Neuronal stem cell (in vitro differentiated cells): ENCODE measurements around the gene C11orf21.

Experiments used
- DNase-seq: peaks from one replicate; pipeline ENCODE4 v3.0.0-alpha.2; 2013; ENCODE audit warnings: low spot score
- H2AFZ ChIP-seq: one replicate; pipeline ENCODE4 v1.6.1; 2013; ENCODE audit warnings: mild to moderate bottlenecking, low read length, inconsistent platforms
- H2AK5ac ChIP-seq: 2 replicates; pipeline ENCODE4 v1.6.1; 2013; ENCODE audit warnings: low read depth, mild to moderate bottlenecking, inconsistent platforms, low read length, moderate library complexity, mixed read lengths
- H2BK120ac ChIP-seq: 2 replicates; pipeline ENCODE4 v1.6.1; 2013; ENCODE audit warnings: low read depth, mild to moderate bottlenecking, inconsistent platforms, low read length, moderate library complexity, mixed read lengths
- H2BK12ac ChIP-seq: one replicate; pipeline ENCODE4 v1.6.1; 2013; ENCODE audit warnings: low read length, inconsistent platforms
- H2BK15ac ChIP-seq: 2 replicates; pipeline ENCODE4 v1.6.1; 2013; ENCODE audit warnings: mild to moderate bottlenecking, low read length, inconsistent platforms, mixed read lengths
- H2BK5ac ChIP-seq: one replicate; pipeline ENCODE4 v1.6.1; 2013; ENCODE audit warnings: inconsistent platforms, mild to moderate bottlenecking, low read length, moderate library complexity
- H3K14ac ChIP-seq: one replicate; pipeline ENCODE4 v1.6.1; 2013; ENCODE audit warnings: low read length, inconsistent platforms
- H3K18ac ChIP-seq: 2 replicates; pipeline ENCODE4 v1.6.1; 2013; ENCODE audit warnings: low read length, inconsistent platforms
- H3K23ac ChIP-seq: 2 replicates; pipeline ENCODE4 v1.6.1; 2013; ENCODE audit warnings: low read depth, mild to moderate bottlenecking, mixed read lengths, low read length, inconsistent platforms; ENCODE audit not compliant: poor library complexity
- H3K27ac ChIP-seq: replicated peaks from 3 replicates; pipeline ENCODE4 v1.5.1; 2013; ENCODE audit warnings: low read length, inconsistent platforms
- H3K27me3 ChIP-seq, 3 experiments: 2 replicates each; pipeline ENCODE4 v1.6.1; 2013; ENCODE audit warnings: low read length in 3 of 3, mild to moderate bottlenecking in 2 of 3, inconsistent platforms in 1 of 3, low read depth in 1 of 3, mixed read lengths in 1 of 3, moderate library complexity in 1 of 3; ENCODE audit not compliant: control insufficient read depth in 3 of 3, insufficient read depth in 3 of 3
- H3K36me3 ChIP-seq, 2 donors: replicated peaks in 1 of 2; 2 replicates each; pipeline ENCODE4 v1.6.1; 2013; ENCODE audit warnings: low read length in 2 of 2; ENCODE audit not compliant: control insufficient read depth in 2 of 2, insufficient read depth in 2 of 2
- H3K4ac ChIP-seq: 2 replicates; pipeline ENCODE4 v1.6.1; 2013; ENCODE audit warnings: inconsistent platforms, mild to moderate bottlenecking, low read length, moderate library complexity
- H3K4me1 ChIP-seq, 2 donors: 1 replicate in 1 of 2; 2 replicates in 1 of 2; pipeline ENCODE4 v1.6.1; 2013; ENCODE audit warnings: low read length in 2 of 2, low read depth in 1 of 2; ENCODE audit not compliant: control insufficient read depth in 2 of 2, insufficient read depth in 1 of 2
- H3K4me2 ChIP-seq: one replicate; pipeline ENCODE4 v1.6.1; 2013; ENCODE audit warnings: mild to moderate bottlenecking, low read length, inconsistent platforms; ENCODE audit not compliant: insufficient read depth, poor library complexity, severe bottlenecking
- H3K4me3 ChIP-seq, 2 donors: 2 replicates each; pipeline ENCODE4 v1.5.1; 2013; ENCODE audit warnings: low read length in 2 of 2, mild to moderate bottlenecking in 2 of 2, inconsistent platforms in 1 of 2, moderate library complexity in 1 of 2
- H3K79me1 ChIP-seq: one replicate; pipeline ENCODE4 v1.6.1; 2013; ENCODE audit warnings: low read depth, mild to moderate bottlenecking, inconsistent platforms, low read length, moderate library complexity
- H3K9ac ChIP-seq: one replicate; pipeline ENCODE4 v1.6.1; 2013; ENCODE audit warnings: mild to moderate bottlenecking, low read depth, low read length, inconsistent platforms; ENCODE audit not compliant: poor library complexity
- H3K9me3 ChIP-seq, 2 donors: replicated peaks in 1 of 2; 2 replicates each; pipeline versions ENCODE3 to v1.6.1; 2013; ENCODE audit warnings: low read length in 2 of 2, mild to moderate bottlenecking in 2 of 2, inconsistent platforms in 1 of 2, low read depth in 1 of 2, mixed read lengths in 1 of 2, moderate library complexity in 1 of 2; ENCODE audit not compliant: control insufficient read depth in 2 of 2, insufficient read depth in 1 of 2
- H4K8ac ChIP-seq: one replicate; pipeline ENCODE4 v1.6.1; 2013; ENCODE audit warnings: low read depth, mild to moderate bottlenecking, inconsistent platforms, low read length, moderate library complexity
- H4K91ac ChIP-seq: one replicate; pipeline ENCODE4 v1.6.1; 2013; ENCODE audit warnings: low read length, low read depth, mild to moderate bottlenecking, inconsistent platforms; ENCODE audit not compliant: poor library complexity
- WGBS, 2 donors: extraction: QIAGEN DNeasy Blood & Tissue Kit; methylation state at CpG; one replicate each; pipeline ENCODE4 v1.1.7; 2013; ENCODE audit warnings: missing lambda C conversion rate in 2 of 2, mixed read lengths in 1 of 2; ENCODE audit not compliant: insufficient read length in 2 of 2, insufficient replicate concordance in 1 of 2; ENCODE audit errors: extremely low coverage in 2 of 2; 5-methylcytosine and 5-hydroxymethylcytosine counted together

Gene C11orf21

DNA sequence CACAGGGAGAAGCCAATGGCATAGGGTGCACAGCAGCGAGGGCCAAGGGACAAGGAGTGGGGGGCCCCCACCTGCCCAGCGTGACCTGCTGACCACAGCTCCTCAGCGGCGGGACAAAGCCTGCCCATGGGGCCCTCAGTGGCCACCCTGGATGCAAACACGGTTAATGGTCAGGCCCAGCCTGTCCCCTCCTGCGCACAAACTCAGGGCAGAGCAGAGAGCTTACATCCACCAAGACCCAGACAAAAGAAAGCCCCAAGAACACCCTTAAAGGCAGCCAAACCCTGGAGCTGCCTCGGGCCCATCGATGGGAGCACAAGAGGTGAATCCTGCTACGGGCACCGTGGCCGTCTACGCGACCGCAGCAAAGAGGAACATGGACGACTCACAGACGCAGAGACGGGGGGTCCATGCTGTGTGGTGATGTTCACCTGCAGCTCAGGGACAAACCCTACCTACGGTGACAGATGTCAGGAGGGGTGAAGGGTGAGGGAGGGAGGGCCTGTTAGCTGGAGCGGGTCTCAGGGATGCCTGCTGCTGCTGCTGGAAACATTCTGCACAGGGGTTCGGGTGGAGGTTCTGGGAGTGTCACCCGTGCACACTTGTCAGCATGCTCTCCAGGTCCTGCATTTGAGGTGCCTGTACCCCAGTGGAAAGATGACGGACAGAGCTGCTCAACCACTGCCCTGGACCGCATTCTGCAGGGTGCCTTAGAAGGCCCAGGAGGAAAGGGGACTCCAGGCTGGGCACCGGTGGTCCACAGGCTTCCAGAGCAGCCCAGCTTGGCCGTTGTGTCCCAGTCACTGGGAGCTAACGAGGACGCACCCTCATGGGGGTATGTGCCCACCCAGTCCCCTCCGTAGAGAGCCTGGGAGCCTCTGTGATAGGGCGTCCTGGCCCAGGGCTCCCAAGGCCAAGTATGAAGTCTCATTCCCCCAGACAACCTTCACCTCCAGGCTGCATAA is 42.9 kb downstream of the C11orf21 start:
- no peak overlapping the region for H2BK120ac ChIP-seq
- no peak overlapping the region for H3K27ac ChIP-seq
- H2BK12ac ChIP-seq = peak overlapping the region; percentile 58
- H3K79me1 ChIP-seq = no peaks in the 10 kb centered on the region
- peak overlapping the region; percentile 21 for H3K9ac ChIP-seq
- H3K14ac ChIP-seq = peak overlapping the region; percentile 63
- no peak overlapping the region for H2BK15ac ChIP-seq
- peak overlapping the region; percentile 84 for H3K4ac ChIP-seq
- peak overlapping the region; percentile 65 for H3K18ac ChIP-seq
- no peak overlapping the region for H2BK5ac ChIP-seq
- H3K4me1 ChIP-seq = peaks cover 0 to 6% of the 10 kb centered on the region in 2 donors
- peaks cover 0 to 18% (median 0%) of the 10 kb centered on the region in 3 experiments for H3K27me3 ChIP-seq
- H3K23ac ChIP-seq = peak overlapping the region; percentile 55
- no peak overlapping the region for H3K4me3 ChIP-seq
- peaks cover 0 to 1% of the 10 kb centered on the region in 2 donors for H3K9me3 ChIP-seq
- no peak for DNase-seq
- H4K91ac ChIP-seq = no peak overlapping the region
- no CpG with 5 or more reads among the region's 29 CpGs for WGBS, 2 donors
- H4K8ac ChIP-seq = no peak overlapping the region
- H2AFZ ChIP-seq = no peak overlapping the region
- H2AK5ac ChIP-seq = peak overlapping the region; percentile 83
- H3K4me2 ChIP-seq = no peak overlapping the region
- H3K36me3 ChIP-seq = no peaks in the 10 kb centered on the region

DNA sequence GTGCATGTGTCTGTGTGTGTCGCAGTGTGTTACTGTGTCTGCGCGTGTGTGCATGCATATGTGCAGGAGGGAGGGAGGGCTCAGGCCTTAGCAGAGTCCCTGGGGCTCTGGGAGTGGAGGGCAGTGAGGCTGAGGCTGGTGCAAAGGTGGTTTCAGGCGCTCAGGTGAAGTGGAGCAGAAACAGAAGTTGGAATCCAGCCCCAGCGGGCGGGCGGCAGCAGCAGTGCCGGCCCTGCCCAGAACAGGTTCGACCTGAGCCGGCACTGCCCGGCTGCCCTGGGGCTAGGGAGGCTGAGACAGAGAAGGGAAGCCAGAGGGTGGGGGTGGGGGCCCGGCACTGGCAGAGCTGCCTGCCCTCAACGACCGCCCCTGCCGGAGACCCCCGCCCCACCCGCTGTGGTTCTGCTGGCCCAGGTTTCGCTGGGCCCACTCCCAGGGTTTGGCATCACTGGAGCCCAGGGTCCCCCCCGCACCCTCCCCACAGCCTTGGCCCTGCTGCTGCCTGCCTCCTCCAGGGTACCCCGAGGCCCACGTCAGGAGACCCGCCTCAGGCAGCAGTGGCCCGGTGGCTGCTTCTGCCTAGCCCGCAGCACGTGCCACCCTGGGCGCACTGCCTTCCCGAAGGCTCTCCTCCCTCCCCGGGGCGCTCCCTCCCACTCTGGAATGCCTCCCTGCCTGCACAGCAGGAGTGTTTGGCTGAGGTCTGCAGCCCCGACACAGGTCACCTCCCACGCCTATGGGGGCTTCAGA is 44.6 kb downstream of the C11orf21 start:
- H2BK5ac ChIP-seq = no peak overlapping the region
- no peaks in the 10 kb centered on the region for H3K36me3 ChIP-seq
- no peak overlapping the region for H2AFZ ChIP-seq
- H4K91ac ChIP-seq = no peak overlapping the region
- H3K9ac ChIP-seq = no peak overlapping the region
- WGBS, 2 donors = no CpG with 5 or more reads among the region's 31 CpGs
- H4K8ac ChIP-seq = no peak overlapping the region
- peak overlapping the region in 1 of 2 donors; percentile 8 for H3K4me3 ChIP-seq
- H3K79me1 ChIP-seq = no peaks in the 10 kb centered on the region
- H3K18ac ChIP-seq = peak overlapping the region; percentile 38
- no peak overlapping the region for H2BK120ac ChIP-seq
- no peak overlapping the region for H2BK15ac ChIP-seq
- no peak overlapping the region for H3K27ac ChIP-seq
- peak overlapping the region; percentile 38 for H3K14ac ChIP-seq
- no peak overlapping the region for H3K23ac ChIP-seq
- H3K4me2 ChIP-seq = no peak overlapping the region
- H2BK12ac ChIP-seq = no peak overlapping the region
- peaks cover 0 to 1% of the 10 kb centered on the region in 2 donors for H3K4me1 ChIP-seq
- H3K9me3 ChIP-seq = peaks cover 0 to 1% of the 10 kb centered on the region in 2 donors
- no peak overlapping the region for H3K4ac ChIP-seq
- peak overlapping the region; percentile 75 for H2AK5ac ChIP-seq
- no peak for DNase-seq
- peaks cover 0 to 8% (median 0%) of the 10 kb centered on the region in 3 experiments for H3K27me3 ChIP-seq

DNA sequence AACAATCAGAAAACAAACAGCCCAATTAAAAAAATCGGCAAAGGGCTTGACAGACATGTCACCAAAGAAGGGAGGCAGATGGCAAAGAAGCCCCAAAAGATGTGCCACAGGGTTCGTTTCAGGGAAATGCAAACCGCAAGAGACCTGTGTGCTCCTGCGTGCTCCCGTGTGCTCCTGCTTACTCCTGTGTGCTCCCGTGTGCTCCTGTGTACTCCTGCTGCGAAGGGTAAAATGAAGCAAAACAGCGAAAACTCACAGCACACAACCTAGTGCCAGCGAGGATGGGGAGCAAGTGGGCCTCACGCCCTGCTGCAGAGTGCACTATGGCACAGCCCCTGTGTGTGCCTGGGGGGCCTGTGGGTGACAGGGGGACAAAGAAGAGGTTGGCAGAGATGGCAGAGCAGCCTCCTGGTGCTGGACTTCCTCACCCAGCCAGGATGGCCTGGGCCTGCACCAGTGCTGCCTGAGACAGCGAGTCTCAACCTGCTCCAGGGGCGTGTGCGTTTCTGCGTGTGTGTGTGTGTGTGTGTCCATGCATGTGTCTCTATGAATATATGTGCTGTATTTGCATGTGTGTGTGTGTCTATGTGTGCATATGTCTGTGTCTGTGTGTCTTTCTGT is 45.3 kb downstream of the C11orf21 start:
- Histone ChIP-seq H2BK15ac (no peak overlapping the region), H3K27me3 (peaks cover 0 to 6% (median 0%) of the 10 kb centered on the region in 3 experiments), H3K9ac (peak overlapping the region; percentile 51), H3K14ac (peak overlapping the region; percentile 22), H4K91ac (no peak overlapping the region), H3K18ac (peak overlapping the region; percentile 27), H3K36me3 (no peaks in the 10 kb centered on the region), H2BK5ac (no peak overlapping the region), H3K9me3 (peaks cover 0 to 1% of the 10 kb centered on the region in 2 donors), H2AFZ (no peak overlapping the region), H3K4ac (no peak overlapping the region), H3K4me3 (no peak overlapping the region), H3K79me1 (no peaks in the 10 kb centered on the region), H3K4me2 (no peak overlapping the region), H2BK12ac (peak overlapping the region; percentile 85), H3K23ac (peak overlapping the region; percentile 21), H2BK120ac (no peak overlapping the region), H3K4me1 (no peaks in the 10 kb centered on the region), H3K27ac (no peak overlapping the region), H4K8ac (no peak overlapping the region), H2AK5ac (no peak overlapping the region)
- WGBS, 2 donors = no CpG with 5 or more reads among the region's 14 CpGs
- no peak for DNase-seq
